ENCODE results near the gene MICB.
"Not testable (repeated sequence)": the region's sequence is repeated elsewhere in the genome, so short reads cannot be mapped to it uniquely, and the experiment has no call there.

The MICB gene

DNA sequence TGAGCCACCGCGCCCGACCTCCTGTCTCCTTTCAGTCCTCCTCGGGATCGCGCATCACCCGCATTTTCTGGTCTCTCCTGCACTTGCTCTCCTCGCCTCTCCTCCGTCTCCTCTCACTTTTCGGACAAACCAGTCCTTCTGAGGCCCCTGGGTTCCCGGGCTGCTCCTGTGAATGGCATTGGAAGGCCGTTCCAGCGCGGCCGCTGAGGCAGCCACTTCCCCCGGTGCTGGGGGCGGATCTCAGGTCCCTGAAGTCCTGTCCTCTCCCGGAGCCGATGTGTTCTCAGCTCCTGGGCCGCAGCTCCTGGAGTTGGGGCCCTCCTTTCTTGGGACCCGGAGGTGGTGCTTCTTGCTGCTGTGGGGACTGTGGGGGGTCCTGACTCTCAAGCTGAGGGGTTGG lies 803 bp downstream of the MICB start:
- no peak for DNase-seq (ENCODE audit: extremely low read depth, low read depth)
- TF ChIP-seq, protein P1, sequence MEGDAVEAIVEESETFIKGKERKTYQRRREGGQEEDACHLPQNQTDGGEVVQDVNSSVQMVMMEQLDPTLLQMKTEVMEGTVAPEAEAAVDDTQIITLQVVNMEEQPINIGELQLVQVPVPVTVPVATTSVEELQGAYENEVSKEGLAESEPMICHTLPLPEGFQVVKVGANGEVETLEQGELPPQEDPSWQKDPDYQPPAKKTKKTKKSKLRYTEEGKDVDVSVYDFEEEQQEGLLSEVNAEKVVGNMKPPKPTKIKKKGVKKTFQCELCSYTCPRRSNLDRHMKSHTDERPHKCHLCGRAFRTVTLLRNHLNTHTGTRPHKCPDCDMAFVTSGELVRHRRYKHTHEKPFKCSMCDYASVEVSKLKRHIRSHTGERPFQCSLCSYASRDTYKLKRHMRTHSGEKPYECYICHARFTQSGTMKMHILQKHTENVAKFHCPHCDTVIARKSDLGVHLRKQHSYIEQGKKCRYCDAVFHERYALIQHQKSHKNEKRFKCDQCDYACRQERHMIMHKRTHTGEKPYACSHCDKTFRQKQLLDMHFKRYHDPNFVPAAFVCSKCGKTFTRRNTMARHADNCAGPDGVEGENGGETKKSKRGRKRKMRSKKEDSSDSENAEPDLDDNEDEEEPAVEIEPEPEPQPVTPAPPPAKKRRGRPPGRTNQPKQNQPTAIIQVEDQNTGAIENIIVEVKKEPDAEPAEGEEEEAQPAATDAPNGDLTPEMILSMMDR (IDR thresholded peaks at IDR 0.05; ENCODE audit: low read depth, low read length), result no peak

DNA sequence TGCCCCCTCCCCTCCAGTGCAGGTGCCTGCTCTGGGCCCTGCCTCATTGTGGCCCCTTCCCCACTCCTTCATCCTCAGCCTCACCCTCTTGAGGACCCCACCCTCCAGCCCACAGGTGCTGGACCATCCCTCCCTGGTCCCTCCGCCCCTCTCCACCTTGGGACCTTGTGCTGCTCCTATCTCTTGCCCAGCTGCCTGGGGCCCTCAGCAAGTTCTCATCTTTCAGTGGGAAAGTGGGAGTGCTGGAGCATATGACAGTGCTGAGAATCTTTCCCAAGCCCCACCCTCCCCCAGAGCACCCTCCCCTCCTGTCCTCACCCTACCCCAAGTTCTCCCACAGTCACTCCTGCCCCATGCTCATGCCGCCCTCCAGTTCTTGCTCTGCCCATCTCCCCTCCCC lies 1.7 kb downstream of the MICB start:
- not testable (repeated sequence) for DNase-seq (ENCODE audit: extremely low read depth, low read depth)

DNA sequence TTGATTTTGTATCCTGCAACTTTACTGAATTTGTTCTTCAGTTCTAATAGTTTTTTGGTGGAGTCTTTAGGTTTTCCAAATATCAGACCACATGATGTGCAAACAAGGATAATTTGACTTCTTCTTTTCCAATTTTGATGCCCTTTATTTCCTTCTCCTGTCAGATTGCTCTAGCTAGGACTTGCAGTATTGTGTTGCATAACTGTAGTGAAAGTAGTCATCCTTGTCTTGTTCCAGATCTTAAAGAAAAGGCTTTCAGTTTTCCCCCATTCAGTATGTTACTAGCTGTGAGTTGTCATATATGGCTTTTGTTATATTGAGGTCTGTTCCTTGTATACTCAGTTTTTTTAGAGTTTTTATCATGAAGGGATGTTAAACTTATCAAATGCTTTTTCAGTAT lies 4.6 kb downstream of the MICB start:
- TF ChIP-seq, protein P1 (IDR thresholded peaks at IDR 0.05; ENCODE audit: low read depth, low read length), result no peak

DNA sequence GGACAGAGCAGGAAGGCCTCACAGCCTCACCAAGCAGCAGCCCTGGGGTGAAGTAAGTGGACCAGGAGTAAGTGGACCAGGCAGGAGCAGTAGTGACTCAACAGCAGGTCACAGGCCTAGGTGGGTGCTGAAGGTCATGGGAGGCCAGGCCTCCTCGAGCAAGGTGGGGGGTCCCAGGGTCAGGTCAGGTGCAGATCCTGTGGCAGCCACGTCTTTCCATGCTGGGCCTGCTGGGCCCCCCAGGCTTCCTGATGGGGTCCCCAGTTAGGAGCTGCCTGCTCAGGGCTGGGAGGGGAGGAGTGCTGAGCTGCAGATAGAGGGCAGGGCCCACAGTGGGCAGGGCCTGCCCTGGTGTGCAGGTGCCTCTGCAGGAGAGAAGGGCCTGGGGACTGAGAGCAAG lies 11.1 kb downstream of the MICB start:
- DNase-seq (ENCODE audit: extremely low read depth, low read depth), result not testable (repeated sequence)

More for the DNA sequence above, 4.6 kb downstream of the MICB start:
- DNase-seq (ENCODE audit: extremely low read depth, low read depth), result no peak

DNA sequence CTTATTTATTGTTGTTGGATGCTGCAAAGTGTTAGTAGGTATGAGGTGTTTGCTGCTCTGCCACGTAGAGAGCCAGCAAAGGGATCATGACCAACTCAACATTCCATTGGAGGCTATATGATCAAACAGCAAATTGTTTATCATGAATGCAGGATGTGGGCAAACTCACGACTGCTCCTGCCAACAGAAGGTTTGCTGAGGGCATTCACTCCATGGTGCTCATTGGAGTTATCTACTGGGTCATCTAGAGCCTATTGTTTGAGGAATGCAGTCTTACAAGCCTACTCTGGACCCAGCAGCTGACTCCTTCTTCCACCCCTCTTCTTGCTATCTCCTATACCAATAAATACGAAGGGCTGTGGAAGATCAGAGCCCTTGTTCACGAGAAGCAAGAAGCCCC lies 12.1 kb downstream of the MICB start:
- TF ChIP-seq, protein P1 (IDR thresholded peaks at IDR 0.05; ENCODE audit: low read depth, low read length), result no peak
- no peak for DNase-seq (ENCODE audit: extremely low read depth, low read depth)

DNA sequence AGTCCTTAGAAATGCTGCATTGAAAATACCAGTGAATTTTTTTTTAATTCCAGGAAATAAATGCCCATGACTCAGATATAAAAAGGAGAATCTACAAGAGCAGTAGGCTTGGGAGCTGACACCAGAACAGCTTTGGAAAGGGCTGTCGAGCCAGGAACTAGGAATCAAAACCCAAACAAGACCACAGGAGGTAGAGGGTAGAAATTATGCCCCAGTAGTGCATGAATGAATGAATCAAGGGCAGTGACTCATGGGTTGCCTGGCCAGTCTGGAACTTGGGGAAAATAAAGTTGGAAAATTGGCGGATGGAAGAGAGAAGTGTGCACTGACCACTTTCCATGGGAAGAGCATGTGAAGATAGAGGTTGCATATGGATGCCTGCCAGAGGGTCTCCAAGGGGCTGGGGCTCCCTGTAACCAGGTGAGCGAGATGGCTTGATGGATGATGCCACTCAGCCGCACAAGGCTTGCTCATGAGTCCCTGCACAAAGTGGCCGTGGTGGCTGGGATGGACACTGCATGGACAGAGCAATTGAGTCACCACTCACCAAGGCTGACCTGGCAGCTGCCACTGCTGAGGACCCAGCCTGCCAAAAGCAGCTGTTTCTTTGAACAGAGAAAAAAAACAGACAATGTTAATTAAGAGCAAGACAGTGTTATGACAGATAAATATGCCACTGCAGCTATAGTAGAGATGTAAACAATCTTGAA lies 15.7 kb downstream of the MICB start:
- DNase-seq (ENCODE audit: extremely low read depth, low read depth), result no peak
- TF ChIP-seq, protein P1 (IDR thresholded peaks at IDR 0.05; ENCODE audit: low read depth, low read length), result no peak

DNA sequence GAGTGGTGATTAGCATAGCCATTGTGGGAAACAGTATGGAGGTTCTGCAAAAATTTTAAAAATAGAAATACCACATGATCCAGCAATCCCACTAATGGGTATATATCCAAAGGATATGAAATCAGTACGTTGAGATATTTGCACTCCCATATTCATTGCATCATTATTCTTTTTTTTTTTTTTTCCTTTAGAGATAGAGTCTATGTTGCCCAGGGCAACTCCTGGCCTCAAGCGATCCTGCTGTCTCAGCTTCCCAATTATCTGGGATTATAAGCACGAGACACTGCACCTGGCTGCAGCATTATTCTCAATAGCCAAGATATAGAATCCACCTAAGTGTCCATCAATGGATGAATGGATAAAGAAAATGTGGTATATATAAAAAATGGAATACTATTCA lies 23.9 kb downstream of the MICB start:
- no peak for DNase-seq (ENCODE audit: extremely low read depth, low read depth)
- TF ChIP-seq, protein P1 (IDR thresholded peaks at IDR 0.05; ENCODE audit: low read depth, low read length), result no peak

DNA sequence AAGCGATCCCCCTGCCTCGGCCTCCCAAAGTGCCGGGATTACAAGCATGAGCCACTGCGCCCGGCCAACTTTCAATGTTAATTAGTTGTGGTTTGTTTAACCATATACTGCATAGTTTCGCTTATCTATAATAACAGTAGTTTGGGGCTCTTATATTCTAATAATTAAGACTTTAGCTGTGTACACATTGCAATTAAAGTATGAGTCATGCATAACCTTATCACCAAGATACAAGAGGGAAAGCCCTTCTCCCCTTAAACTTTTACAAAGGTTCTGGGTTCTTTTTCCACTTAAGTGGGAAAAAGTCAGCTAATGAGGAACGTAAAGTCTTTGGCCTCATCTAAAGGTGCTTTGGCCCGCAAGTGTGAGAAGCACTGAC lies 27.6 kb downstream of the MICB start:
- no peak for DNase-seq (ENCODE audit: extremely low read depth, low read depth)
- TF ChIP-seq, protein P1 (IDR thresholded peaks at IDR 0.05; ENCODE audit: low read depth, low read length), result no peak

Measured in AG09319 (cell line).